G401.6 (cell line): ENCODE results near the gene MIB2.

ENCODE experiments used
- FAIRE-seq: peaks from 2 replicates; lab custom pipeline; 2012; peaks lifted over from hg19 to GRCh38; lab: Jason Lieb, UNC

Gene MIB2

DNA sequence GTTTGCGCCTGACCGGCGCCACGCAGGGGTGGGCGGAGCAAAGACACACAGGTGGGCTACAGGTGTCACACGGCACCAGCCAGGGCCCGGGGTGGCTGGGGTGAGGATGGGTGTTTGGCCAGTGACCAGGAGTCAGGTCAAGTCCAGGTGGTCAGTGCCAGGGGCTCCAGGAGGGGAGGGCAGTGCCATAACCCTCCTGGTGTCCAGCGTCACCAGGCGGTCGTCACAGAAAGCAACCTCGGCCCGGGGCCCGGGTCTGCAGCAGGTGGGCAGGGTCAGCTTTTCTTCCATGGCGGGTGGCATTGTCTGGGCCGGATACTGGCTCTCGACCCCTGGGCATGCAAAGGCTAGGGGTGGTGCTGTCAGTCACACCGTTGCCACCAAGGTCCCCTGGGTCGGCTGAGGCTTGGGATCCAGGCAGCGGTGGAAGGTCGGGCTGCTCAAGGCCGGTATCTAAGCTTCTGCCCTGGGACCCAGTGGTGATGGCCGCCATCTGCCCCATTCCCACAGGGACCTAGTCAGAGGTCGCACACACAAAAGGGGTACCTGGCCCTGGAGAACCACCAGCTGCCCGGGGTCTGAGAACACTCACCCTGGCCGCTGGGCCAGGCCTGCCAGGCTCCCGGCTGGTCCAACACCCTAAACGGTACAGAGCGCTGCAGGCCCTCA is 17.1 kb upstream of the MIB2 start:
- no peak for FAIRE-seq

DNA sequence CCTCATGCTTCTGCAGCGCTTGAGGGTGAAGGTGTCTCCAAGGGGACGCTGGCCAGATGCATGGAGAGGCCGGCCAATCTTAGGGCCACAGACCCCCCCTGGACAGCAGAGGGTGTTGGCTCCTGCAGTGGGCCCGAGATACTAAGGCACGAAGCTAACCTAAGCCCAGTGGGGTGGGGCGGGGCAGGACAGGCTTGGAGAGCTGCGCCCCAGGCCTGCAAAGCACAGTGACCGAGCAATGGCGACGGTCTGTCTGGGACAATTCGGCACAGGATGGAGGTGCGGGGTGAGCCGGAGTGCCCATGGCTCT is 16.6 kb upstream of the MIB2 start:
- no peak for FAIRE-seq

DNA sequence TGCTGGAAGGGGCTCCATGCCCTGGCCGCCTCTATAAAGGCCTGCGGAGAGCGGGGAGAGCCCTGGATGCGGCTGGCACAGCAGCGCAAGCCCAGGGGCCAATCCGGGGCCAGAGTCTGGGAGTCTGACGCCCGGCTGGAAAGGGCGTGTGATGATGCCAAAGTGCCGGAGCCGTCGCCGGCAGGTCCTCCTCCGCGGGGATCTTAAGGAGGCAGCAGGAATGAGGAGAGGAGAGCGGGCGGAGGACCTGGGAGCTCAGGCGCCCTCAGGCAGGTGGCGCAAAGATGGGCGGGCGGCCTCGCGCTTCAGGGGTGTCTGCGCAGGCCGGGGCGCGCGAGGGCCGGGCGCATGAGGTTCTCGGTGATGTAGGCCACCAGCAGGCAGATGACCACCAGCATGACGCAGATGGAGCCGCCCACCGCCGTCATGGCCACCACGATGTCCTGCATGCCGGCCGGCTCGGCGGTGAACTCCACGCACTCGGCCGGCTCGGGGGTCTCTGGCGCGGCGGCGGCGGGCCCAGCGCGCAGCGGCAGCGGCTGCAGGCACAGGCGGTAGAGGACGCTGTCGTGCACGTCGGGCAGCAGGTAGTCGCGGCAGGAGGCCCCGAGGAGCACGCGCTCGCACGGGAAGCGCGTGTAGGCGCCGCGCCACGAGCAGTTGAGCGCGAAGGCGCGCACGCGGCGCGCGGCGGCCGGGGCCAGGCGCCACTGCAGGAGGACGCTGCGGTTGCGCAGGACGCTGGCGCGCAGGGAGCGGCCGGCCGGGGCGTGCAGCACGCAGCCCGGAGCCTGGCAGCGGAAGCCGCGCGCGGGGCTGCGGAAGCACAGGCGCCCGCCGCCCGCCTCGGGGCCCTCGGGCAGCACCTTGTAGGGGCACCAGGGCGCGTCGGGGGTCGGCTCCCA is 16.0 kb upstream of the MIB2 start:
- FAIRE-seq = no peak

DNA sequence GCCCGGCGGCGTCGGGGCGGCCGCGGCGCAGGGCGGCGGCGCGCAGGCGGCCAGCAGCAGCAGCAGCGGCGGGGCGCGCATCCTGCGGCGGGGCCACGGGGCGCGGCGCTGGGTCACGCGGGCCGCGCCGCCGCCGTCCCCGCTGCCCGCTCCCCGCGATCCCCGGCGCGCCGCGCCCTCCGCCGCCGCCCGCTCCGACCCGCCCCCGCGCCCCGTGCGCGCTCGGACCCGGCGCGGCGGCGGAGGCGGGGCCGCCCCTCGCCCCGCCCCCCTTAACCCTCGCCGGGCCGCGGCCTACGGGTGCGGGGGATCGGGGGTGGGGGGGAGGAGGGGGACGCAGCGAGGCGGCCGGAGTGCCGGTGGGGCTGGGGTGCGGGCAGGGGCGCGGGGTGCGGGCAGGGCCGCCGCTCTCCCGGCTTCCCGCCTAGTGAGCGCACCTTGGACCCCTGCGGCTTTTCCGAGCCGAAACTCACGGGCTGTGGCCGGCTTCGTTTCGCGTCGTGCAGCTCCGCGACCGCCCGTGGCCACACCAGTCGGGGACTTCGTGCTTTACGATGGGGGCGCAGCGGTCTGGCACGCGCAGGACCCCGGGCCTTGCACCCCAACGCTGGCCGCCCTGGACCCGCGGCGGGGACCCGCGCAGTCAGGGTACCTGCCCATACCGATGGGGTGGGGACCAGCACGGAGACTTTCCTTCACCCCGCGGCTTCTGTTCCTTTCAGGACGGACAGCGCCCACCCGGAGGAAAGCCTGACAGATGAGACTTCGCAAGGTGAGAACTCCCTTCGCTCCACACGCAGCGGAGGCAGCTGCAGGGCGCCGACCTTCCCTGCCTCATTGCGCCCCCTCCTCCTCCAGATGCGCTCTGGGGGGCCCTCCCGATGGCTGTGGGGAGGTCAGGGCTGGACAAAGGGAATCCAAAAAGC is 15.1 kb upstream of the MIB2 start, which contains the start of gene FNDC10:
TSS of gene FNDC10 (minus strand) at position 201 of the 926 bp plus-strand sequence. CDS start at position 81, 120 bp downstream.
- no peak for FAIRE-seq

DNA sequence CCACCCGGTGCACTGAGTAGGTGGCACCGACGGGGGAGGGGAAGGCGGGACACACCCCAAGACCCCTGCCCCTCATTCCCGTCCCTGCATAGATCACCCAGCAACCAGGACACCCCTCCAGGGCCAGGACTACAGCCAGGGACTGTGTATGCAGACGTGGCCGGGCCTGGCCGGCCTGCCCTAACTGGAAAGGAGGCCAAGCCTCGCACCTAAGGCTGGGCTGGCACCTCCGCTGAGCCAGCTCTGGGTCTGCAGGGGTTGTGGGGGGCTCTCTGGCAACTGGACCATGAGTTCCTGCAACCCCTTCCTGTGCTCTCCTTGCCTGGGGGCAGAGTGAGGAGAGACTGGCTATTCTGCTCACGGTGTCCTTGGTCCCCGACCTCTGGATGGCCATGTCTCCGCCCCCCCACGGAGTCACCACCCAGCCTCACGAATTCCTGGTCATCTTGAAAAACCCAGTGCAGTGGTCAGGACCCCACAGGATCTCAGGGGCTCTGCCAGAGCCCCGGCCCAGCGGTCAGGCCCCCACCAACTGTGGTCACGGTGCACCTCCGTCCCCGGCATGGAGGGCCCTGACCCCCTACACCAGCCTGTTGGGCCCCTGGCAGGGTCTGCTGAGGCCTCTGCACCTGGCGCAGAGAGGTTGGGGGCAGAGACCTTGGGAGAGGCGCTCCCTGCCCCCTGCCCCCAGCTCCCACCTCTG is 14.3 kb upstream of the MIB2 start:
- FAIRE-seq = no peak

DNA sequence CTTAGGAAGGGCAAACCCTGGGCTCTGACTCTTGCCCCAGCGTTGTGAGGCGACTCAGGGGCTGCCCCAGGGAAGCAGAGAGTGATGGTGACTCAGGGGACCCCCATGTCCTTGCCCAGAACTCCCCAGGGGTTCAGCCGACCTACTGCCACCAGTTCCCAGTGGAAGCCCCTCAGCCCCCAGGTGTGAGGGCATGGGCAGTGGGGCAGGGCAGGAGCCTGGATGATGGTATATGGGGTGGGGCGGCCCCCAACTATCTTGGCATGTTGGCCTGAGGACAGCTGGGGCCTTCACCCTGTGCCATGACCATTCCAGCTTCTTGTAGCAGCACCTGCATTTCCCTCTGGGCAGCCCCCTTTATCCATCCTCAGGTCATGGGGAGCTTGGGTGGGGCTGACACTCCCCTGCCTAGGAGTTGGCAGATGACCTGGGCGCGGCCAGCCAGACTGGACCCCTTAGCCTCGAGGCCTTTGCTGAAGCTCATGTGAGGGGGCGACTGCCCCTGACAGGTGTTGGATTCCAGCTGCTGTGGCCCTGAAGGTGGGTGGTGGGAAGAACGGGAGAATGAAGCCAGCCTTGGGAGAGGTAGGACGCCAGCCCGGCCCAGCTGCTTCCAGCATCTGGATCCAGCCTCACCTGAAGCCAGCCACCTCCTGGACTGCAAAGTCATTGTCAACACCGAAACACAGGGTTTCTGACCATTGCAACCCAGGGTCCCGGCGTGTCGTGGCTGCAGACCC is 13.6 kb upstream of the MIB2 start:
- no peak for FAIRE-seq

DNA sequence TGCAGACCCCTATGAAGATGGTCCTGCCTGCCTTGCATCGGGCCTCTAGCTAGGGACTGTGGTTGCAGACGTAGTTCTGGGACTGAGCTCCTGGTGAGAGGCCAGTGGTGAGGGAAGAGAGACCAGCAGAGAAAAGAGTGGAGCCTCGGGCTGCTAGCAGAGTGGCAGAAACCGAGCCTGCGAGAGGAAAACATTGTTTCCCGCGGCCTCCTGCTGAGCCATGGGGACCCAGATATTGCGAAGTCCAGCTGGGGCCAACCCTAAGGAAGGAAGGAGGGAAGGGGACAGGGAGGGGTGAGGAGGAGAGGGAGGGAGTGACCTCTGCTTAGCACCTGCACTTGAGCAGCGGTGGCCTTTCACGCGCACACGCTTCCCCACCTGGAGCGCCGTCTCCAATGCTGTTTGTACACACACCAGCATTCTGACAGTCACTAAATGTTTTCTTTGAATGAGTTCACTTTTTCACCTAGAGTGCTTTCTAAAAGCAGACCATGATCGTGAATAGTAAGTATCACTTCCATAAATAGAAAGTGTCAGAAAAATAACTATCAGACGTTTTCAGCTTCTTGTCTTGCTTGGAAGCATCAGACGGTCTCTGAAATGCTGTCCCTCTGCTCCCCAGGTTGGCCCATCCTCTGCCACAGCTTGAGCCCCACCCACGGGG is 12.9 kb upstream of the MIB2 start:
- FAIRE-seq = no peak

DNA sequence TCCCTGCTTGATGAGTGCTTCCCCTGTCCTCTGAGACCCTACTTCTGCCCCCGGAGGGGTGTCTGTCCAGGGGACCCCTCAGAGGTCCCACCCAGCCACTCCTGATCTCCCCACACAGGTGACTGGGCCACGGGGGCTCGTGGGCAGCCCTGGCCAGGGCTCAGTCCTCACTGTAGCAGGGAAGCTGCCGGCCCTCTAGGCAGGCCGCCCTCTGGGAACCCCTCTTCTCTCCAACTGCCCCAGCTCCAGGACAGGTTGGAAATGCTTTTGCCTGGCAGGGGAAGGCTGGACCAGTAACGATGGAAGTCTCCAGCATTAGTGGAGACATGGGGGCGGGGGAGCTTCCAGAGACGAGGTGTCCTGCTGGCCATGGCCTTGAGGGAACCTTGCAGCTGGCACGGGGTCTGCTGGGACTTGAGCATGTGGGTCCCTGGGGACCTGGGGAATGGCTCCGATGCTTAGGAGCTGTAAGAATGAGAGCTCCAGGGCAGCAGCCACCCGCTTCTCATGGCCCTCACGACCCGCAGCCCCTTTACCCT is 12.3 kb upstream of the MIB2 start:
- FAIRE-seq = no peak

DNA sequence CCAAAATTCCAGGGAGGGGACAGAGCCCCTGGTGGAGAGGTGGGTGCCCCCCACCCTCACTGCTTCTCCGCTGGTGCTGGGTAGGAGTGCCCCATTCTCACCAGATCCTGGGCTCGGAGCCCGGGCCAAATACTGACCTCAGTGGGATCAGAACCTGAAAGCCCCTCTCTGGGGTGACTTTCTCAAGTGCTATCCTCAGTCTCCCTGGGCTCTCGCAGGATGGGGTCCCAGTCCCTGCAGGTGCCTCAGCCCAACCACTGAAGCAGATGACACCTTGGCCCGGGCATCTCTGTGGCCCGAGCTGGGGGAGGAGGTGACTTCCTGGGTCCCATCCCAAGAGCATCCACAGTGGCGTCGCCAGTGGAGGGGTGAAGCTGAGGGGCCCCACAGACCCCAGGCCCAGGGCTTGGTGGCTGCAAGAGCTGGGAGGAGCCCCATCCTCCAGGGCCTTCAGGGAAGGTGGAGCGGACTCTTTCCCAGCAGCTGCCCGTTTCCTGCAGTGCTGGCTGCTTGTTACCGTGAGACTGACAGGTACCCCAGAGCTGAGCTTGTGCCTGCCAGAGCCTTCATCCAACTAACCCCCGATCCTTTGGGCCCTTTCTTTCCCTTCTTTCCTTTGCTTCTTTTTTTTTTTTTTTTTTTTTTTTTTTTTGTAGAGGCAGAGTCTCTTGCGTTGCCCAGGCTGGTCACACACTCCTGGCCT is 11.5 kb upstream of the MIB2 start:
- FAIRE-seq = peak; percentile 84

DNA sequence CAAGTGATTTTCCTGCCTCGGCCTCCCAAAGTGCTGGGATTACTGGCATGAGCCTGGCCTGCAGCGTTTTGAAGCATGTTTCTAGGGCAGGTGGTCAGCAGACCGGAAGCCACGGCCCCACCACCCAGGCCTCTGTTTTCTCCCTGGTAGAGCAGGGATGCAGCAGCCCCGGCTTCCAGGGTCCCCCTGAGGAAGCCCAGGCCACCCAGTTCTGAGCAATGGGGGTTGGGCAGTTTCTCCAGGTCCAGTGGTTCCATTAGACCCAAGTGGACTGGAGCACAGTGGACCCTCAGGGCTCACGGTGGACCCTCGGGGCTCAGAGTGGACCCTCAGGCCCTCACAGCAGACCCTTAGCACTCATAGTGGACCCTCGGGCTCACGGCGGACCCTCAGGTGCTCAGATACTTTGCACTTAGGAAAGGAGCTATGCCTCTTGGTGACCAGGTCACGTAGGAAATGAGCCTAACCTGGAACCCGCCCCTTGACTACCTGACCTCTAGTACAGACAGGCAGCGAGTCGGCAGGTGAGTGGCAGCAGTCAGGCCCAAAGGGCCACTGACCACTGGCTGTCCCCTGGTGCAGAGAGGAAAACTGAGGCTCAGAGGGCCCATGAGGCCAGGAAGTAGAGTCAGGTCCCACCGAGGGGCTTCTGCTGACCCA is 10.8 kb upstream of the MIB2 start:
- FAIRE-seq = no peak

DNA sequence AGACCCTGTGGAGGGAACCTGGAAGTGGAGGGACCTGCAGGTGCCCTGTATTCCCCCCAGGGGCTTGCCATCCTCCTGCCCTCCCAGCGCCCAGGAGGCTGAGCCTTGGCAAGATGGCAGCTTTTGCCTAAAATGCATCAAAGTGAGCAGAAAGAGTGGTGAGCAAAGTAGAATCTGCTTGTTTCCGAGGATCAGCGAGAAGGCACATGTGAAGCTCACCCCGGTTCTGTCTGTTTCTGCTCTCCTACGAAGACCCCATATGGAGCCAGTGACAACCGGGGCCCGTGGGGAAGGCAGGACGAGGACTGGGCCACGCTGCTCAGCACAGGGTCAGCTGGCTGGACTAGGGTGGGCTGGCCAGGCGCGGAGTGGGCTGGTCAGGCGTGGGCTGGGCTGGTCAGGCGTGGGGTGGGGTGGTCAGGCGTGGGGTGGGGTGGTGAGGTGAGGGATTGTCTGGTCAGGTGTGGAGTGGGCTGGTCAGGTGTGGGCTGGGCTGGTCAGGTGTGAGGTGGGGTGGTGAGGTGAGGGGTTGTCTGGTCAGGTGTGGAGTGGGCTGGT is 10.2 kb upstream of the MIB2 start:
- FAIRE-seq = no peak

DNA sequence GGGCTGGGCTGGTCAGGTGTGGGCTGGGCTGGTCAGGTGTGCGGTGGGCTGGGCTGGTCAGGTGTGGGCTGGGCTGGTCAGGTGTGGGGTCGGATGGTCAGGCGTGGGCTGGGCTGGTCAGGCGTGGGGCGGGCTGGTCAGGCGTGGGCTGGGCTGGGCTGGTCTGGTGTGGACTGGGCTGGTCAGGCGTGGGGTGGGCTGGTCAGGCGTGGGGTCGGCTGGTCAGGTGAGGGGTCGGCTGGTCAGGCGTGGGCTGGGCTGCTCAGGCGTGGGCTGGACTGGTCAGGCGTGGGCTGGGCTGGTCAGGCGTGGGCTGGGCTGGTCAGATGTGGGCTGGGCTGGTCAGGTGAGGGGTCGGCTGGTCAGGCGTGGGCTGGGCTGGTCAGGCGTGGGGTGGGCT is 9.6 kb upstream of the MIB2 start:
- no peak for FAIRE-seq

DNA sequence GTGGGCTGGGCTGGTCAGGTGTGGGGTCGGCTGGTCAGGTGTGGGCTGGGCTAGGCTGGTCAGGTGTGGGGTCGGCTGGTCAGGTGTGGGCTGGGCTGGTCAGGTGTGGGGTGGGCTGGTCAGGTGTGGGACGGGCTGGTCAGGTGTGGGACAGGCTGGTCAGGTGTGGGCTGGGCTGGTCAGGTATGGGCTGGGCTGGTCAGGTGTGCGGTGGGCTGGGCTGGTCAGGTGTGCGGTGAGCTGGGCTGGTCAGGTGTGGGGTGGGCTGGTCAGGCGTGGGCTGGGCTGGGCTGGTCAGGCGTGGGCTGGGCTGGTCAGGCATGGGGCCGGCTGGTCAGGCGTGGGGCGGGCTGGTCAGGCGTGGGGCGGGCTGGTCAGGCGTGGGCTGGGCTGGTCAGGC is 9.1 kb upstream of the MIB2 start:
- no peak for FAIRE-seq

DNA sequence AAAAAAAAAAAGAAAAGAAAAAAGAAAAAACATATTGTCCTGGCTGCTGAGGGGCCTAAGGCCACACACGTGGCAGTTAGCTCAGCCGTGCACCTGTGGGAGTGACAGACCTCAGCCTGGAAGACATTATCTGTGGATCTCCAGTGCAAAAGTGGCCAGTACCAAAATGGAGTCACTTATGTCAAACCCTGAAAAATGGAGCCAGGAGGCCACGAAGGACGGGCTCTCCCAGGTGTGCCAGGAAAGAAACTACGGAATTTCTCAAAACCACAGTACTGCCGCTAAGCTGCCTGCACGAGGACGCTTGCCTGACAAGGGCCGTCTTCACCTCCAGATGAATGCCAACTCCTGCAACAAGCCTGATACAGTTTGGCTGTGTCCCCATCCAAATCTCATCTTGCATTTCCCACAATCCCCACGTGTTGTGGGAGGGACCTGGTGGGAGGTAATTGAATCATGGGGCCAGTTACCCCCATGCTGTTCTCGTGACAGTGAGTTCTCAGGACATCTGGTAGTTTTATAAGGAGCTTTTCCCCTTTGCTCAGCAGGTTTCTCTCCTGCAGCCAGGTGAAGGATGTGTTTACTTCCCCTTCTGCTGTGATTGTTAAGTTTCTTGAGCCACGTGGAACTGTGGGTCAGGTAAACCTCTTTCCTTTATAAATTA is 5.3 kb upstream of the MIB2 start:
- no peak for FAIRE-seq

DNA sequence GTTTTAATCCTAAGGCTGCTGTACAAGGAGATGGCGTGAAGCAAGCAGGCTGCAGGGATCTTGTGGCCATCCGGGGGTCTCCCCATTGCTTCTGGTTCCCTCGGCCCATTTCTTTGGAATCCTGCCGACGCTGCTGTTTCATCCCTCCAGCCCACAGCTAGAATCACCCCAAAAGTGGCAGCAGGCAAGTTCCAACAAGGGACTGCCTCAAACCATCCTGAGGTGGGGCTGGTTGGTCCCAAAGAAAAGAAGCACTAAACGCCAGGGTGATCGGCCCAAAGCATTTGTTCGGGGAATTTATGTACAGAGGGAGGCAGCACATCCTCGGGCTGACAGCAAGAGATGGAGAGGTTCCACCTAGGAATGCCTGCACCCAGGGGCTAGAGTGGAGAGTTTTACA is 4.5 kb upstream of the MIB2 start:
- no peak for FAIRE-seq

DNA sequence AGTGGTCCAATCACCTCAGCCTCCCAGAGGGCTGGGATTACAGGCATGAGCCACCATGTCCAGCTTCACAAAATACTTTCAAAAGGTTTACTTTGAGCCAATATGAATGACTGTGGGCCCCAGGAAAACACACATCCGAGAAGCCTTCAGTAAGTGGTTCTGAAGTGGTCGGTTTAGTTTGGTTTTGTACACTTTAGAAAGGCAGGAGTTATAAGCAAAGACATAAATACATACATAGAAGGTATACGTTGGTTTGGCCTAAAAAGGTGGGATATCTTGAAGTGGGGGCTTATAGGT is 3.2 kb upstream of the MIB2 start:
- FAIRE-seq = no peak

DNA sequence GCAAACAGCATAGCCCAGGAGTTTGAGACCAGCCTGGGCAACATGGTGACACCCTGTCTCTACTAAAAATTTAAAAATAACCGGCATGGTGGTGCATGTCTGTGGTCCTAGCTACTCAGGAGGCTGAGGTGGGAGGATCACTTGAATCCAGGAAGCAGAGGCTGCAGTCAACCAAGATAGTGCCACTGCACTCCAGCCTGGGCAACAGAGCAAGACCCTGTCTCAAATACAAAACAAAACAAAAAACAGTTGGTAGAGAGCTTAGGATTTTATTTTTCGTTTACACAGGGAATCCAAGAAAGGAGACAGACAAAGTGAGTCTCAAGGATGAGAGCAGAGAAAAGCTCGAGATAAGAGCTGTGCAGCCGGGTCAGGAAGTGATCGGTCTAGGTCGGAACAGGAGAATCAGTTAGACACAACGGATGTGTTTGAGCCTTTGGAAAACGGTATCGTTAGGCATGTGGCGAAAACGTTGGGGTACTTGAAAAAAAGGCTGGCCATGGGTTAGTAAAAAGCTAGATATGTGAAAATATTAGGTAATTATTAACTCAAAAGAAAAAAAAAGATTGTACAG is 1.7 kb upstream of the MIB2 start:
- no peak for FAIRE-seq

DNA sequence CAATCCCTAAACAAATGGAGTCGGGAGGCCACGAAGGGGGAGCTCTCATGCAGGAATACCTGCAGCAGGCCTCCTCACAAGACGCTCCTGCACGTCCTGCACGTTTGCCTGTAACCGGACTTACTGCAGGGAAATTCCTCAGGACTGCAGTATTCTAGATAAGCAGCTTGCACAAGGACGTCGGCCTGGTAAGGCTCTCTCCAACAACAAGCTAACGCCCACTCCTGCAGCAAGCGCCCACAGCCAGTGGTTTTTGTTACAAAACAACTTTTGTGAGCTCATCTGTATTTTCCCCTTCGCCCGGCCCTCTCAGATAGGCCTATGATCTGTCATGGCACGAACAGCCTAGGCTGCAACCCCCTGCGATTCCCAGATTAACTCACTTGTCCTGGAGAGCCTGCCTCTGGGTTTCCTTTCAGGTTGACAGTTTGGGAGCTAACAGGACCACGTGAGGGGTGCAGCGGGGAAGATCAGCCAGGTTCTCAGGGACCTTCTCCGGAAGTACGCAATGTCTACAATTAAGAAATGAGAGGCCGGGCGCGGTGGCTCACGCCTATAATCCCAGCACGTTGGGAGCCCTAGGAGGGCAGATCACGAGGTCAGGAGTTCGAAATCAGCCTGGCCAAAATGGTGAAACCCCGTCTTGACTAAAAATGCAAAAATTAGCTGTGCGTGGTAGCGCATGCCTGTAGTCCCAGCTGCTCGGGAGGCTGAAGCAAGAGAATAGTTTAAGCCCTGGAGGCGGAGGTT is 921 bp upstream of the MIB2 start:
- no peak for FAIRE-seq
